ENCODE data around the gene TOP1.

TOP1 gene

DNA sequence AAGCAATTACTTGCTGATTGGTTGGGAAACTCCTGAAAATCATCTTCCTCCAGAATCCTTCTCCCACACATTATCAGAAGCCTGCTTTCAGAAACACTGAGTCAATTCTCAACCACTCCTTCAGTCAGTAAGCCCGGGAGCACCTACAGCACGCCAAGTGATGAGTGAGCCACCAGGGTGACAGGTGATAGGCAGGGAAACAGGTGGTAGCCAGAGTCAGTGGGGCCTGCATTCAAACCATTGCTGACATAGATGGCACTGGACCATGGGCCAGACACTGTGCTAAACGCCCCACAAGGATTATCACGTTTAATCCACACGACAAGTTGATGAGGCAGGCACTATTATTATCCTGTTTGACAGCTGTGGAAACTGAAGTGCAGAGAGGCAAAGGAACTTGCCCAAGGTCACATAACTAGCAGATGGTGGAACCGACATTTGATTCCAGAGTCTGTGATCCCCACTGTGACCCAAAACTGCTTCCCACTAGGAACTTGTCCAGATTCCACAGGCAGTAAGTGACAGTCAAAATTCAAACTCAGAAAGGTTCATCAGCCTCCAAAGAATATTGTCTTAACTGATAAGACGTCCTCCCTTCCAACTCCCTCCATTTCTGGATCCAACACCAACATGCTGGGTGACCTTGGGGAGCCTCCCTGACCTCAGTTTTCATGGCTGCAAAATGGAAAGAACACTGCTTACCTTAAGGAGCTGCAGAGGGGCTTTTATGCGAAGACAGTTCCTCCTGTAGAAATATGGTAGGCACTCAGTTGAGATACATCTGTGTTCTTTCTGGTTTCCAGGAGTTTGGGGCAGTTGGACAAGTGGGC lies 23.9 kb upstream of the TOP1 start:
- FAIRE-seq: no peak

DNA sequence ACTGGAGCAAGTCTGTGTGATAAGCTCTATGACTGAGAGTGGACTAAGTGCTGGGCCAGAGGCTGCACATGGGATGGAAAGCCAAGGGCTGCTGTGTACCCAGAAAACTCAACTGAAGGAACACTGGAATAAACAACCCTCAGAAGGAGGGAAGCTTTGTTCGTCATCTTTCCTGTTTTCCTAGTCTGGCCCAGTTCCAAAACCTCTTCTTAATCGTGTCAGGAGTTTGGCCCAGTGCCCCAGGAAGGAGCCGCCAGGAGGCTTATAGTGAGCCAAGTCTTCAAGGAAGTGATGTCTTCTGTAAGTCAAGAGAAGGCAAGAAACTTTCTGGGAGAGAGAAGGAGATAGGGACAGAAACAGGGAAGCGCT lies 23.3 kb upstream of the TOP1 start:
- no peak for FAIRE-seq

DNA sequence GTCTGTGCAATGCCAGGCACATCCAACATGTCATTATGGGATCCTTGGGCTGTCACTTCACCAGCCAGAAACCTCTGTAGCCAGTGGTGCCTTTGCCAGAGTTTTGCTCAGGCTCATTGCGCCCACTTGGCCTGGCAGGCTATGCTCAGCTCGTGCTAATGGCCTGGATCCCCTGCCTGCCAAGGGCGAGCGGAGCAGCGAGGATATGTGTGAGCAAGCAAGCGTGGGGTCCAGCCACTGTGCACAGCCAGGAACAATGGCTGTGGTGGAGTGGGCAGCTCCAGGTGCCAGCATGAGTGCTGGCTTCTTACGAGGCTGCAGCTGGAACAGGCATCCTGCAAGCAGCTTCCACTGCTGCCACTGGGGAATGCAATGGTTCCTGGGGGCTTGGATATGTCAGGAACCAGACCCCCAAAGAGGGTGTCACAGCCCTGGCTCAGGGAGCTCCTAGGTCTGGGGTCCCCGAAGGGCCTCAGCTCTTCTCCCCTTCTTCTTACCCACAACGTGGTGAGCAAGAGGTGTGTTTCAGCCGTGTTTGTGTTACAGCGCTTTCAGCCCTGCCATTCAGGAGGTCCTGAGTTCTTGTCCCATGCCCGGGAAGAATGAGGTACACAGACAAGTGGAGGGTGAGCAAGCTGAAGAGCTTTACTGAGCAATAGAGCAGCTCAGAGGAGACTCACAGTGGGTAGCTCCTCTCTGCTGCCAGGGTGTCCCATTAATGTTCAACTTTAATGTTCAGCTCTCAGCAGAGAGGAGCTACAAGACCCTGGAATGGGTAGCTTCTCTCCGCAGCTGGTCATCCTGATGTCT lies 22.3 kb upstream of the TOP1 start:
- FAIRE-seq: no peak

DNA sequence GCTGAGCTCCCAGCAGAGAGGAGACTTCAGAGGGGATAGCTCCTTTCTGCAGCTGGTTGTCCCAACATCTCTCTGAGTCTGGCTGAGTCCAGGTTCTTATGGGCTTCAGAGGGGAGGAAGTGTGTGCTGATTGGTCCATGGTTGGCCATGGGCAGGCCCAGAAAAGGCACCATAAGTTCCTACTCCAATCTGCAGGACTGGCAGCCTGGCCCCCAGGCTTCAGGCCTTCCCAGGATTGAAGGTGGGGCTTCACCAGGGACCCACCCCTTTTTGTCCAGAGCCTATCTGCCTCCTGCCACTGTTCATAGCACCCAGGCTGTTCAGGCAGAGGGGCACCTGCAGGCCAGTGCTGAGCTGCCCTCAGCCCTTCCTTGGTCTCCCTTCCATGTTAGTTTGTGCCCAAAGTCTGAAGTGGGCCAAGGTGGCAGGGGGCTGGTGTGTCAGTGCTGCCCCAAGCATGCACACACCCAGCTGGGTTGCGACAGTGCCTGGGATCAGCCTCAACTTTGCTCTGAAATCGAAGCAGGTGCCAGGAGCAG lies 21.6 kb upstream of the TOP1 start:
- no peak for FAIRE-seq

DNA sequence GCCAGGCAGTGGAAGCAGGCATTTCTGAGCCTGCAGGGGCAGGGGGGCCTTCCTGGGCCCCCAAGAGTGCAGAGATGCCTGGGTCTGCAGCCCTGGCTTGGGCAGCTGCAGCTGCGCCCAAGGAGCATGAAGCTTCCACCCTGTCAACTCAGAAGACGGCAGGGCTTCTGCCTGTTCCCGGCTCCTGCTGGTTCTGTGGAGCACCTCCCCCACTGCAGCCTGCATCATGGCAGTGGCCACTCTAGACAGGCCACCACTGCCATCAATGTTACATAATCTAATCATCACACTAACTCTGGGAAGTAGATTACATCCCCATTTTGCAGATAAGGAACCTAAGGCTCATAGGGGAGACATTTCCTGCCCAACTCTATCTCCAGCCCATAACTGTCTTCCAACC lies 21.1 kb upstream of the TOP1 start:
- no peak for FAIRE-seq

DNA sequence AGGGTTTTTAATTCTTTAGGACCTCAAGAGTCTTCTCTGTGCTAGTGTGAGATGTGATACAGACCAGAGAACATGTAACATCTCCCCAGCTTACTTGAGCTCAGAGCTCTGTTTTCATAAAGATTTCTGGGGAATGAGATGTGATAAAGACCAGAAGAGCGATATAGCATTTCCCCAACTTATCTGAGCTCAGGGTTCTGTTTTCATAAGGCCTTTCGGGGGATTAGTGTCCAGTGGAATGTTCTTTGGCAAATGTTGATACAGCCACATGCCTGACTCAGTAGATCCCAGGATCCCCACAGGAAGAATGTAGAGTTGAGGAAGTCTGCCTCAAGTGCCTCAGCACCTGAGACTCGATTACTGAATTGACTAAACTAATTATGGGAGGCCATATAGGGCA lies 18.7 kb upstream of the TOP1 start:
- no peak for FAIRE-seq

DNA sequence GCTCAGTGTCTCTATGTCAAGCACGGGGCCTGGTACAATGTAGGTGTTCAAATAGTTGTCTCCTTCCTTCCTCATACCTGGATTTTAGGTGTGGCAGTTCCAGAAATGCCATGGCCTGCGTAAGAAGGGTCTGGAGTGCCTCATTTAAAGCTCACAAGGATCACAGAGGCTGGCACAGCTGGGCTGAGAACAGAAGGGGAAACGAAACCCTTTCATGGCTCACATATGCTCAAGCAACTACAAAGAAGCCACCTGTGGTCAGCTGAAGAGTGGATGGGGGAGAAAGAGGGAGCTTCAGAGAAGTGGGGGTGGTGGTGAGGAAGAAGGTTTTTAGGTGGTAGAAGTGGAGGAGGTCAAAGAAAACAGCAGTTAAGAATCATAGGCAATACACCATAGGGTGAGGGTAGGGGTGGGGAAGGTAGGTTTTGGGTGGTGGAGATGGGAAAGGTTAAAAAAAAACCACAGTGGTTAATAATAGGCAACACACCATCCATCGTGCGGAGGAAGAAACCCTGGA lies 17.0 kb upstream of the TOP1 start:
- FAIRE-seq: no peak

DNA sequence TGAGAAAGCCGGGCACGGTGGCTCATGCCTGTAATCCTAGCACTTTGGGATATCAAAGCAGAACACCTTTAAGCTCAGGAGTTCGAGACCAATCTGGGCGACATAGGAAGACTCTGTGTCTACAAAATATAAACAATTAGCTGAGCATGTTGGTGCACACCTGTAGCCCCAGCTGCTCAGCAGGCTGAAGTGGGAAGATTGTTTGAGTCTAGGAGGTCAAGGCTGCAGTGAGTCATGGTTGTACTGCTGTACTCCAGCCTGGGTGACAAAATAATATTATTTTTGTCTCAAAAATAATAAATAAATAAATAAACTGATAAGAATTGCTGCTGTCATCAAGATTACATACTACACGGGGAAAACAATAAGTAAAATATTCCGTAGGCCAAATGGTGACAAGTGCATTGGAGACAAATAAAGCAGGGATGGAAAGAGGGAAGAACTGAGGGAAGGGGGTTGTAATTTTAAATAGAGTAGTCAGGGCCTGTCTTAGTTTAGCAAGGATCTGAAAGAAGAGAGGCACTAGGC lies 14.0 kb upstream of the TOP1 start:
- FAIRE-seq: no peak

DNA sequence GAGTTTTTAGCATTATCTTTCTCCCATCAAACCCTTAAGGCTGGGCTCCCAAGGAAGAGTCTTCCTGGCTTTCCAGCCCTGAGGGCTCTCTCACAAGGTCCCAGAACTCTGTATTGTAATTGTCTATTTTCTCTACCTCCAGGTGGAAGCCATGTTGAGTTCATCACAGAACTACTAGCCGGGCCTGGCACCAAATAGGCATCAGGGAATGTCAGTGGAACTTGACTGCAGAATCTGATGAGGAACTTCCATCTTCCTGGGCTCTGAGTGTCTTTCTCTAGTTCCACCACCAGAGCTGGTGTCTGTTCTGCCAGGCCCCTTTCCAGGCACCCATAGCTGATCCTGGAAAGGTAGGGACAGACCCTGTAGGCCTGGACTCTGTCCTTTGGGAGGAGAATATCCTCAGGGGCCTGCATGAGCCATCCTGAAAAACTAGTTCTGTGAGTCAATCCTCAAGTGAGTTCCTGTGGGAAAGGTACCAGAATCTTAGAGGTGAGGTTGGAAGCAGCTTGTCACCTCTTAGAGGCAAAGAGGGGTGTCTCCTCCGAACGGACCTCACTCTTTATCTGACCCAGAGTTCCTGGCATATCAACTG lies 11.1 kb upstream of the TOP1 start:
- FAIRE-seq: no peak

DNA sequence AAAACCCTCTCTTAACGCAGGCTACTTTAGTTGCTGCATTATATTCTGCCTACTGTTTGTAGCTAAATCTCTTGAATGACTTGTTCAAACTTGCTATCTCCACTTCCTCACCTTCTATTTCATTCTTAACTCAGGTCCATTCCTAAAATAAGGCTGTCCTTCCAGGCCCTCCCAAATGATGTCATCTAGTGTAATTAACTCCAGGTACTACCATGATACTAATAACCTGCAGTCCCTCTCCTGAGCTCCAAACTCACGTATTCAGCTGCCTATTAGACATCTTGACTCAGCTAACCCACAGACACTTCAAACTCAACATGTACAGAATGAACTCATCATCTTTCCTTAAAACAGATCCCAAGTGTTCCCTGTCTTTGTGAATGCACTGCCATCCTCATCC lies 10.5 kb upstream of the TOP1 start:
- no peak for FAIRE-seq

DNA sequence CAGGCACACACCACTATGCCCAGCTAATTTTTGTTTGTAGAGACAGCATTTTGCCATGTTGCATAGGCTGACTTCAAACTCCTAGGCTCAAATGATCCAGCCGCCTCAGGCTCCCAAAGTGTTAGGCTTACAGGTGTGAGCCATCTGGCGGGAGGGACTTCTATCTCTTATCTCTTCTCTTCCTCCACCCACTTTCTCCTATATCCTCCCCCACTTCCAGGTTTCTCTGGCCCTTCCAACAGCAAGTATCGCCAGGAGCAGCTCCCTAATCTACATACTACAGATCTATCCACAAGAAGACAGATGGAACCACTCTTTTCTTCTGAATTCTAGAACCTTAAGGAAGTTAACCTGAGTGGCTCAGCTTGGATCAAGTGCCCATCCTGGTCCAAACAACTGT lies 5.1 kb upstream of the TOP1 start:
- no peak for FAIRE-seq

DNA sequence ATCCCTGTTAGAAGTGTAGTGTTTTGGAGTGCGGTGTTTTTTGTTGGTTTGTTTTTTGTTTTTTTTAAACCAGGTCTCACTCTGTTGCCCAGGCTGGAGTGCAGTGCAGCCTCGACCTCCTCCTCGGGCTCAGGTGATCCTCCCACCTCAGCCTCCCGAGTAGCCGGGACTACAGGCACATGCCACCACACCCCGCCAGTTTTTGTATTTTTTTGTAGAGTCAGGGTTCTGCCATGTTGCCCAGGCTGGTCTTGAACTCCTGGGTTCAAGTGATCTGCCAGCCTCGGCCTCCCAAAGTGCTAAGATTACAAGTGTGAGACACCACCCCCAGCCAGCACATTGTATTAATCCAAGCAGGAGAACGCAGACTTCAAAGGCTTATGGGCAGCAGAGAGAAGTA lies 1.3 kb upstream of the TOP1 start:
- no peak for FAIRE-seq

DNA sequence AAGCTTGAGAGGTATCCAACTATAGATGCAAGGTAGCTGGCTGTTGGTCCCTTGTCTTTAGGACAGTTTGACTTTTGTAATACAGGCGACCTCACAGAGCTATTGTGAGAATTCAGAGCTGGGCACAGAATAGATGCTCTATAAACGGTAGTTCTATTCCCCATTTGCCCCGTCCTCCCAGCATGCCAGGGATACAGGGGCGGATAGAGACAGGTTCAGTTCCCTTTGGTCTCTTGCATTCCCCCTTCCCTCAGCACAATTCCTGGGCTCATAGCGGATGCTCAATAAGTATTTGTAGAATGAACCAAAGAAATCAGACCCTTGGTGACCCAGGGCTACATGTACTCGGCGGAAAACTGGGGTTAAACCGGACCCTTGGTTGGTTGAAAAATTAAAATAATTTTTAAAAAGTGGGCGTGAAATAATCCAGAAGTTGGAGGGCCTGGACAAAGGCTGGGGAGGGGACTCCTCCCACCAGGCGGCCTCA lies 707 bp upstream of the TOP1 start:
- FAIRE-seq: no peak

DNA sequence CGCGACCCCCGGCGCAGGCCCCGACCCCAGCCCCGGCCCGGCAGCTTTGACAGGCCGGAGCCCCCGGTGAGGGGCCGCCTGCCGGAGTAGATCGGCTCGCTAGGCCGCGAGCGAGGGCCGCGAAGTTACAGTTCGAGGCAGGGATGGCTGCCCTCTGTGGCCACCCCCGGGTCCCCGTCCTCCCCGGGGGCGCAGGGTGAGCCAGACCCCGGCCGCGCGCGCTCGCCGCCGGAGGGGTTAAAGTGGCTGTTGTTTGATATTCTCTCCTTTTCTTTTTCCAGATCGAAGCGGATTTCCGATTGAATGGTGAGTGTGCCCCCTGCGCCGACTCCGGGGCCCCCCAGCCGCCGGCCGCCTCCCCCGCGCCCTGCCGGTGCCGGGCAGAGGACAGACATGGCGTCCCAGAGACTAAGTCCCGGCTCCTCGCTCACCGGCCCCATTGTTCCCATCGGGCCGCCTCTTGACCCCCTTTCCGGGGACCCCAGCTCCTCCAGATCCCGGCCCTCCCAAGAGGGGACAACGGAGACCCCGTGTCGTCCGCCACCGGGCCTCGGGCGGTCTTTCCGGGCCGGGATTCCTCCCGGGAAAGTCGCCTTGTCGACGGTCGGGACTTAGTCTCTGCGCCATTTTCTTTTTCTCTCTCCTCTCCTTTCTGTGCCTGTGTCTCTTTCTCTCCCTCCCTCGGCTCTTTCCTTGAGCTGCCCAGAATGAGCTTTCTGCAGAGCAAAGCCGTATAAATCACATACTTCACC lies 704 bp downstream of the TOP1 start:
- no peak for FAIRE-seq

DNA sequence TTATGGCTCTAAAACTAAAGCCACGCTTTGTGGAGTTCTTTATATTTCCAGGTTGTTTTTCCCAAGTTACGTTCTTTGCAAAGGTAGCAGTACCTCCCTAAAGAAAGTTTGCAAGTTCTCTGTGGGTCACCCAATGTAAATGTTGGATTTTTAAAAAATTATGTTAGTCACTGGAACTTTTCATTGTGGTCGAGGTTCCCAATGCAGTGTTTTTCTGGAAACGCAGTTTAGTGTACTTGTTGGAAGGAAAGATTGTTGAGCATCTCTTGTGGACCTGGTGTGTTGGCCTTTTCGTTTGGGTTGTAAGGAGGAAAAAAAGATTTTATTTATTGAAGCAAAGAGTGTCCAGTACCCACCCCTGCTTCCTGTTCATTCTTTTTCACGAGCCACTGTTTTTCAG lies 1.4 kb downstream of the TOP1 start:
- no peak for FAIRE-seq

DNA sequence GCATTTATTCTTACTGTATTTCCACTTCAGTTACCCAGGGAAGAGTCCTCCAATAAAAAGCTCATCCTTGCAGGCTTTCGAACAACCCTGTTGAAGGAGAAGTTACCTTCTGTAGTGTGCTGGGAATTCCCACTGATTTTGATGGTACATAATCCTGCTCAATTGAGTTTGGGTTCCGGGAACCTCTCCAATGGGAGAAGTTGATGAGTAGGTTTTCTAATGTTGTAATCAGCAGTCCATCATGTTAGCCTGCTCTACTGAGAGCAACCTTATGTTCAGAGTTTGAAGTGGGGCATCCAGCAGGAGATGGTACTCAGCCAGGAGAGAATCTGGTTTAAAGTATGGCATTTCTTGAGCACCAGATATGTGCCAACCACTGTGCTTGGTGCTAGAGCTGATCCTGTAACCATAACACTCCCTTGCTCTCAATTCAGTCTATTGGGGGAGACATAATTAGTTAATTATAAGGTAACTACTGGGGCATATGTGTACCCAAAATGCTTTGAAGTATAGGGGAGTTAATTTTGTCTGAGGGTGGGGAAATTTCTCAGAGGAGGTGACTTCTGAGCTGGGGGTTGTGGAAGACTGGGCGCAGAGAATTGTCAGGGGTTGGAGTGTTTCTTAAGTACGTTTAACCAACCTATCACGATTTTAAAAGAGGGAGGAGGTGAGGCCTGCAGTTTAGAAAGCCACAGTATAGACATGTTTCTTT lies 2.1 kb downstream of the TOP1 start:
- no peak for FAIRE-seq

DNA sequence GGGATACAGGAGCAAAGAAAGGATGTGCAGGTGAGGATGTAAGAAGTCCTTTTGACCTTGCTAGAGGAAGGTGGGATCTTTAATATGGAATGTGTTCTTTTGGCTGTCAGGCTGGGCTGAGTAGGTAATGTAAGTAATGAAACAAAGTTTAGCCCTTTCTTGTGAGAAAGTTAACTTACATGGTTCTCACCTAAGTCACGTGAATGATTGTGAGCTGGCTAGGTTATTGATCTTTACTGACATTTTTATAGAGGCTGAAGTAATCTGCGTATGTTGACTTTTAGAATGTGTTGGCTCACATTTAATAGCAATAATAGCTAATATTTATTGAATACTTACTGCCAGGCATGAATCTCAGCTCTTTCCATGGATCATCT lies 2.6 kb downstream of the TOP1 start:
- no peak for FAIRE-seq

DNA sequence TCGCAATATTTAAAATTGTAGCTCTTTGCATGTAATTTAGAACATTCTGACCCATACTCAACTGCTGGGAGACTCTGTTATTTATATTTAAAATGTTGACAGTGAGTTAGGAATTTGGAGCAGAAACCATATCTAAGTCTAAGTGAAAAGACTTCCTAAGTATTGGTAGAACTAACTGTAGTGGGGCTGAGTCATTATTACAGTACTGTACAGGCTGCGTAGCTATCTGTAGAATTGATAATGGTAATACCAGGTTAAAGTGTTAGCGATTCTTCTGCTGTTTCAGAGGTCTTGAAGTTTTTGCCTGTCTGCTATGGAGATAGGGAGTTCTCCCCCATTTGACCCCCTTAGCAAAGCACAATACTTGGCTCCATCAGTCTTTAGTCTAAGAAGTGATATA lies 3.6 kb downstream of the TOP1 start:
- FAIRE-seq: no peak

DNA sequence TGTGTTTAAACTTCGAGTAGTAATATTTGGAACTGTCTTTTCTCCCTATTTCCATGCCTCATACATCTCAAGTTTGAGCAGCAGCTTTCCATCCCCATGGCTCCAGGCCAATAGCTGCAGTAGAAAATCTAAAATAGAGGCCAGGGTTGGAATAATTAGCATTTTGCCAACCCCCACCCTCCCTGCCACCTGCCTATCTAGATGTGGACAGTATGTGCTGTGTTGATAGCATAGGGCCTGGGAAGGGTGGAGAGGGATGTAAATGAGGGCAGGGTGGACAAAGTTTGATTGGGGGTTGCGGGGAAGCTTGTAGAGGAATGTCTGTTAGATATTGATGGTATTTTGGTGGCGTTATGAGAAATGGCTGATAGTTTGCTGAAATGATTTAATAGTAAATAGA lies 5.6 kb downstream of the TOP1 start:
- no peak for FAIRE-seq

DNA sequence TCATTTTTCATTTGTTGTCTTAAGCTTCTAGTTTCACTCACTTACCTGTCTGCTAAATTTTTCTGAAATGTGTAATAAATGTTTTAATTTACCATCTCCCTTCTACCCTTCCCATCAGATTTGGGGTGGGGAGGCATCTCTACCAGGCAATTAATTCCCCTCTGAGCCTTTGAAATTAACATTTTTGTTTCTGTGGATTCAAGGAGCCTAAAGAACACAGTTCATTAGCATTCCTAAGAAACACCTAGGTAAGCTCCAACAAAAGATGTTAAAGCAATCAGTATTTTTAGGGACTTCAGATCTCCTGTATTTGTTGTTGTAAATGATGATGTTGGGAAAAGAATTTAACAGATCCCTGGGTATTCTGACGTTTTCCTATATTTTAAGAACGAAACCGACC lies 6.6 kb downstream of the TOP1 start:
- FAIRE-seq: no peak

DNA sequence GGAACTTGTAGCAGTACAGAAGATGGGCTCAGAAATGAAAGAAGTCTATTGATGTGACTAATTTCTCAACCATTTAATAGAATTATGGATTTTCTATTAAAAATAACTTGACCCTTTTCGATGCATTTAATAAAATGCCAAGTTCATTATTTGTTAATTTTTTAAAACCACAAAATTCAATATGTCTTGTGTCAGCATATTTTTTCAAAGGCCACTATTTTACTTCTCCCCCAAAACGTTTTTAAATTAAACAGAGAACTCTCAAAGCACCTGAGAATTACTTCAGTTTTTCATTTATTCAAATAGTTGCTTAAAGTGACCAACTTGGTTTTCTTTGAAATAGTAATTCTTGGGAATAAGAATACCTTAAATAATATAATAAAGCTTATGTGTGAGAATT lies 8.6 kb downstream of the TOP1 start:
- no peak for FAIRE-seq

Data from A204.1 (cell line).